ENCODE results near the gene RBM42. TPM values are rescaled to one million over a fixed set of nuclear protein-coding genes. Genes with fewer than 3 reads are reported as not detected.
"Not testable (repeated sequence)": the region's sequence is repeated elsewhere in the genome, so short reads cannot be mapped to it uniquely, and the experiment has no call there.

The RBM42 gene
- total RNA-seq, 3 donors from 2014 or later (not counting 1 experiment from before 2014, with no cell fraction given): 51.6 to 61.7 (median 58.2) TPM

- no peak overlapping the region for H3K4me3 Mint-ChIP-seq
- no peak overlapping the region for H3K27ac Mint-ChIP-seq
- ATAC-seq (no peak), DNase-seq (no peak)
- H3K9me3 ChIP-seq (ENCODE audit: control insufficient read depth, insufficient read depth, low read length): no peaks in the 10 kb centered on the region
- no peak for TF ChIP-seq CTCF (IDR thresholded peaks at IDR 0.05)
- H3K4me3 ChIP-seq (ENCODE audit: low read length): no peak overlapping the region
- H3K27me3 ChIP-seq (ENCODE audit: control insufficient read depth, insufficient read depth, low read length): no peaks in the 10 kb centered on the region
- no peaks in the 10 kb centered on the region for H3K36me3 Mint-ChIP-seq
- H3K9me3 Mint-ChIP-seq: no peaks in the 10 kb centered on the region
- intact Hi-C loops (cut with micrococcal nuclease): loop anchor here (10.0 kb wide), 1 partner anchor 241 kb away; the partner anchor contains the start of gene FFAR3
- H3K27ac ChIP-seq (ENCODE audit: low read length): no peak overlapping the region
- peaks cover 5 to 14% of the 10 kb centered on the region in 2 donors for H3K27me3 Mint-ChIP-seq (ENCODE audit: low read depth in 2 of 2)
- no peaks in the 10 kb centered on the region for H3K36me3 ChIP-seq (ENCODE audit: control insufficient read depth, insufficient read depth, low read length)
- no CpG with 5 or more reads among the region's 1 CpG for WGBS (ENCODE audit: insufficient coverage)
- no peaks in the 10 kb centered on the region for H3K4me1 ChIP-seq (ENCODE audit: control insufficient read depth, insufficient read depth, low read length)
- H3K4me1 Mint-ChIP-seq: peaks cover 0 to 6% of the 10 kb centered on the region in 2 donors
These were observed 32.9 kb upstream of the RBM42 start for GRCh38 chr19:35595928-35596327.

- Mint-ChIP-seq H3K27me3 (ENCODE audit: low read depth in 2 of 2) (peaks cover 5 to 18% of the 10 kb centered on the region in 2 donors), H3K9me3 (no peaks in the 10 kb centered on the region), H3K27ac (peak overlapping the region in 1 of 2 donors; percentile 11), H3K36me3 (no peaks in the 10 kb centered on the region), H3K4me1 (peaks cover 0 to 6% of the 10 kb centered on the region in 2 donors), H3K4me3 (no peak overlapping the region)
- no peak for TF ChIP-seq CTCF (IDR thresholded peaks at IDR 0.05)
- DNase-seq (no peak), ATAC-seq (peak; percentile 21 to 64 (median 63))
- H3K27ac ChIP-seq (ENCODE audit: low read length): no peak overlapping the region
- 45% methylated on average over 4 of the region's 4 CpGs for WGBS (ENCODE audit: insufficient coverage)
- no peaks in the 10 kb centered on the region for H3K9me3 ChIP-seq (ENCODE audit: control insufficient read depth, insufficient read depth, low read length)
- H3K4me3 ChIP-seq (ENCODE audit: low read length): no peak overlapping the region
- H3K27me3 ChIP-seq (ENCODE audit: control insufficient read depth, insufficient read depth, low read length): no peaks in the 10 kb centered on the region
- no peaks in the 10 kb centered on the region for H3K4me1 ChIP-seq (ENCODE audit: control insufficient read depth, insufficient read depth, low read length)
- H3K36me3 ChIP-seq (ENCODE audit: control insufficient read depth, insufficient read depth, low read length): no peaks in the 10 kb centered on the region
- intact Hi-C loops (cut with micrococcal nuclease): loop anchor here (10.0 kb wide), 1 partner anchor 242 kb away; the partner anchor contains the start of gene FFAR3
These were observed 32.4 kb upstream of the RBM42 start for GRCh38 chr19:35596366-35596999.

GRCh38 chr19:35601971-35602370 is 26.9 kb upstream of the RBM42 start:
- no peaks in the 10 kb centered on the region for H3K4me1 Mint-ChIP-seq
- H3K4me3 ChIP-seq (ENCODE audit: low read length): no peak overlapping the region
- 92% methylated on average over 3 of the region's 3 CpGs for WGBS (ENCODE audit: insufficient coverage)
- no peaks in the 10 kb centered on the region for H3K36me3 ChIP-seq (ENCODE audit: control insufficient read depth, insufficient read depth, low read length)
- intact Hi-C loops (cut with micrococcal nuclease): no loop called here
- no peaks in the 10 kb centered on the region for H3K36me3 Mint-ChIP-seq
- DNase-seq (no peak), ATAC-seq (no peak)
- H3K4me1 ChIP-seq (ENCODE audit: control insufficient read depth, insufficient read depth, low read length): no peaks in the 10 kb centered on the region
- H3K27me3 ChIP-seq (ENCODE audit: control insufficient read depth, insufficient read depth, low read length): no peaks in the 10 kb centered on the region
- no peak for TF ChIP-seq CTCF (IDR thresholded peaks at IDR 0.05)
- no peak overlapping the region for H3K27ac Mint-ChIP-seq
- no peaks in the 10 kb centered on the region for H3K9me3 Mint-ChIP-seq
- no peaks in the 10 kb centered on the region for H3K9me3 ChIP-seq (ENCODE audit: control insufficient read depth, insufficient read depth, low read length)
- peaks cover 0 to 10% of the 10 kb centered on the region in 2 donors for H3K27me3 Mint-ChIP-seq (ENCODE audit: low read depth in 2 of 2)
- H3K4me3 Mint-ChIP-seq: no peak overlapping the region
- no peak overlapping the region for H3K27ac ChIP-seq (ENCODE audit: low read length)

GRCh38 chr19:35604436-35604835 is 24.4 kb upstream of the RBM42 start:
- DNase-seq; H3K4me3 ChIP-seq (ENCODE audit: low read length); H3K9me3 Mint-ChIP-seq; intact Hi-C loops (cut with micrococcal nuclease); H3K27me3 Mint-ChIP-seq (ENCODE audit: low read depth in 2 of 2); H3K4me1 ChIP-seq (ENCODE audit: control insufficient read depth, insufficient read depth, low read length); H3K27ac Mint-ChIP-seq; H3K9me3 ChIP-seq (ENCODE audit: control insufficient read depth, insufficient read depth, low read length); H3K27me3 ChIP-seq (ENCODE audit: control insufficient read depth, insufficient read depth, low read length); H3K4me3 Mint-ChIP-seq; H3K36me3 Mint-ChIP-seq; ATAC-seq; H3K4me1 Mint-ChIP-seq; H3K36me3 ChIP-seq (ENCODE audit: control insufficient read depth, insufficient read depth, low read length); H3K27ac ChIP-seq (ENCODE audit: low read length): not testable (repeated sequence)
- WGBS (ENCODE audit: insufficient coverage): 92% methylated on average over 4 of the region's 4 CpGs

GRCh38 chr19:35607170-35607569 is 21.7 kb upstream of the RBM42 start:
- peaks cover 19% of the 10 kb centered on the region for H3K4me1 ChIP-seq (ENCODE audit: control insufficient read depth, insufficient read depth, low read length)
- DNase-seq; H3K27ac Mint-ChIP-seq; H3K27me3 ChIP-seq (ENCODE audit: control insufficient read depth, insufficient read depth, low read length); intact Hi-C loops (cut with micrococcal nuclease); ATAC-seq; H3K9me3 Mint-ChIP-seq; H3K27ac ChIP-seq (ENCODE audit: low read length); H3K4me1 Mint-ChIP-seq; H3K4me3 ChIP-seq (ENCODE audit: low read length); H3K36me3 ChIP-seq (ENCODE audit: control insufficient read depth, insufficient read depth, low read length); H3K27me3 Mint-ChIP-seq (ENCODE audit: low read depth in 2 of 2); H3K36me3 Mint-ChIP-seq; H3K4me3 Mint-ChIP-seq; H3K9me3 ChIP-seq (ENCODE audit: control insufficient read depth, insufficient read depth, low read length): not testable (repeated sequence)
- WGBS (ENCODE audit: insufficient coverage): 84% methylated on average over 4 of the region's 8 CpGs
